ENCODE results near the gene TMPRSS4.
"Not testable (repeated sequence)": the region's sequence is repeated elsewhere in the genome, so short reads cannot be mapped to it uniquely, and the experiment has no call there.

The TMPRSS4 gene

DNA sequence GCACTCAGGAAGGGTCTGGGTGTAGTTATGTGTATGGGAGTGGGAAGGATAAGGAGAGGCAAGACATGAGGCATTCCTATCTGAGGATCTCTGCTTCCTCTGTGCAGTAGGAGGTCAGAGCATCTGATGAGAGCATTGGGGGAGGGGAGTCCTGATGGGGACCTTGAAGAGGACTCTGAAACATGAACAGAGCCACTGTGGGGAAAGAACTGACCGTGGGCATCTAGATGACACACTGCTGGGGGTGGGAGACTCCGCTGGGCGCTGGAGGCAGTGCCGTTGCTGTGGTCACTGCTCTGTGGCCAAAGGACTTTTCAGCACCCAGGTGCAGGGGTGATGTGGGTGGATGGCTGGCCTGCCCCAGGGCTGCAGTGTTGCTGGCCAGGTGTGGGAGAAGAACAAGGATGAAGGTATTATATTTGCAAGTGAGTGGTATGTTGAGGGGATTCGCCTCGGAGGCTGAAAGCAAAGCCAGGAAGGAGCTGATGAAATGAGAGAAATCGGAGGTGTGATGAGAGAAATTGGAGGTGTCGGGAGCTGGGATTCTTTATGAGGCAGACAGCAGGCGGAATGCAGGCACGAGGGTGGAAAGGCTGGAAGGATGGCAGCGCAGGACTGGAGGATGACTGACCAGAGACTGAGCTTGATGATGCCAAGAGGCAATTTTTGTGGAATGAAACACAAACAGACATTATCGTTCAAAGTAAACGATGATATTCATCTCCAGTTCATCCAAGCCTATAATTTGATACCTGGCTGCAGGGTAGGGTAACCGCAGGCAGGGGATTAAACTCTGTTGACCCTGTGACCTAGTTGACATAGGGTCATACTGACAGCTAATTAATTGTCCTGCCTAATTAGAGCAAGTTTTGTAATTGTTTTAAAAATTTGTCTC lies 19.4 kb upstream of the TMPRSS4 start:
- H3K27ac ChIP-seq = no peak overlapping the region
- no peak for TF ChIP-seq ZFX (IDR thresholded peaks at IDR 0.05)
- TF ChIP-seq, protein P1, sequence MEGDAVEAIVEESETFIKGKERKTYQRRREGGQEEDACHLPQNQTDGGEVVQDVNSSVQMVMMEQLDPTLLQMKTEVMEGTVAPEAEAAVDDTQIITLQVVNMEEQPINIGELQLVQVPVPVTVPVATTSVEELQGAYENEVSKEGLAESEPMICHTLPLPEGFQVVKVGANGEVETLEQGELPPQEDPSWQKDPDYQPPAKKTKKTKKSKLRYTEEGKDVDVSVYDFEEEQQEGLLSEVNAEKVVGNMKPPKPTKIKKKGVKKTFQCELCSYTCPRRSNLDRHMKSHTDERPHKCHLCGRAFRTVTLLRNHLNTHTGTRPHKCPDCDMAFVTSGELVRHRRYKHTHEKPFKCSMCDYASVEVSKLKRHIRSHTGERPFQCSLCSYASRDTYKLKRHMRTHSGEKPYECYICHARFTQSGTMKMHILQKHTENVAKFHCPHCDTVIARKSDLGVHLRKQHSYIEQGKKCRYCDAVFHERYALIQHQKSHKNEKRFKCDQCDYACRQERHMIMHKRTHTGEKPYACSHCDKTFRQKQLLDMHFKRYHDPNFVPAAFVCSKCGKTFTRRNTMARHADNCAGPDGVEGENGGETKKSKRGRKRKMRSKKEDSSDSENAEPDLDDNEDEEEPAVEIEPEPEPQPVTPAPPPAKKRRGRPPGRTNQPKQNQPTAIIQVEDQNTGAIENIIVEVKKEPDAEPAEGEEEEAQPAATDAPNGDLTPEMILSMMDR (conservative IDR thresholded peaks at IDR 0.05) = no peak

DNA sequence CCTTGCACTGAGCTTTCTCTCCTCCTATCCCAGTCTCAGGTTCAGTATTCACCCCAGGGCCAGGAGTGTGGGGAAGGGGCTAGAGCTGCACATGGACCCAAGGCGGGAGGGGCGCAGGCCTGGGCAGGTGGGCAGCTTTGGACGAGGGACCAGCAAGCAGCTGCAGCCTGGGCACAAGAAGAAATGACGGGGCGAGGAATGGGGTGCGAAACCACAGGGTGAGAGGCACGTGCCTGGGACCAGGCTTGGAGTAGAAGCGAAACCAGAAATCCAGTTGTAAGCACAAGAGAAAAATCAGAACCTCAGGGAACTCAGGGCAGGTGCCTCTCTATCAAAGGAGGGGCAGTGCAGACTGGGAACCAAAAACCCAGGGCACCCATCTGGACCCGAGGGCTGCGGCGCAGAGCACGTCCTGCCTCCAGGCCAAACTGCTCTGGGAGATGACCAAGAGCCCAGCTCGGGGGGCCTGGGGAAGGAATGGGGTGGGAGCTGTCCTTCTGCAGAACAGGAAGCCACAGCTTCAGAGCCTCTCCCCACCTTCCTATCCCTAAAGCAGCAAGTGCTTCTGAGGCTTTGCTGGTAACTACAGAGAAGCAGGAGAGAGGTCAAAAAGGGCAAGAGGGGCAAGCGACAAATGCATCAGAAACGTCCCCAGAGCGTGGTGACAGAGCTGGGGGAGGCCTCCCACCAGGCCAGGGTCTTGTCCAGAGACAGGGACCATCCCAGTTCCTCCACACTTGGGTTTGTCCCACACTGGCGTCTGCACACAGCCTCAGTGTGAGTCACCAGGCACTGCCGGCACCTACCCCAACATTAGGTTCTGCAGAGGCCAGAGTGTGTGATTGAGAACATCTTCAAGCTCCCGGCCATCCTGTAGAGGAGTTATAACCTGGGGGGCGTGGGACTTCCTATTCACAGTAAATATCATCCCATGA lies 18.3 kb upstream of the TMPRSS4 start:
- no peak for TF ChIP-seq ZFX (IDR thresholded peaks at IDR 0.05)
- TF ChIP-seq, protein P1 (conservative IDR thresholded peaks at IDR 0.05) = no peak
- no peak overlapping the region for H3K27ac ChIP-seq

DNA sequence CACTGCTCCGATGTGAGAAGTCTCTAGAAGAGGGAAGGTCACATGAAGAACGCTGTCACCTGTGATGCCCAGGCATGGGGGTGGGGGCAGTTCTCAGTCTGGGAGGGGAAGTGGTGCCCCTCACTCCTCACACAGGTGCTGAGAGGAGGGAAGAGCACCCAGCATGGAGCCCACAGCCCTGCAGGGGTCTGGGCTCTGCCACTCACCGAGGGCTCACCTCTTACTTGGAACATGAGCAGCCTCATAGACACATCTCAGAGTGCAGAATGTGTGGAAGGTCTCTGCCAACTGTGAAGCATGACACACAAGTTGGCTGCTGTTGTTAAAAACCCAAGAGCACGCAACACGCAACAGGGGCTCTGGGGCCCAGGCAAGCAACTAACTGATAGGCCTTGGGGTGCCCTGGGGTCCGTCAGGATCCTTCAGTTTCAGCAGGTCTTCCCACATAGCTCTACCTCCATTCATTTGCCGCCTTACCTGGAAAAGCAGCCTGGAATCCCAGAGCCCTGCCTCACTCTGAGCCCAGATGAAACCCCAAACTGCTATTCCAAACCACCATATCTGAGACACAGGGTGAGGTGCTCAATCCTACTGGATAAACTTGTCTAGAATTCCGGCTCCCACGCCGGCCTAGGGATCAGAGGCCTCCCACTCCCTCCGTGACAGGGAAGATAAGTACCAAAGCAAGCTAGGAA lies 17.5 kb upstream of the TMPRSS4 start:
- TF ChIP-seq, protein P1 (conservative IDR thresholded peaks at IDR 0.05) = no peak
- no peak for TF ChIP-seq ZFX (IDR thresholded peaks at IDR 0.05)
- no peak overlapping the region for H3K27ac ChIP-seq

DNA sequence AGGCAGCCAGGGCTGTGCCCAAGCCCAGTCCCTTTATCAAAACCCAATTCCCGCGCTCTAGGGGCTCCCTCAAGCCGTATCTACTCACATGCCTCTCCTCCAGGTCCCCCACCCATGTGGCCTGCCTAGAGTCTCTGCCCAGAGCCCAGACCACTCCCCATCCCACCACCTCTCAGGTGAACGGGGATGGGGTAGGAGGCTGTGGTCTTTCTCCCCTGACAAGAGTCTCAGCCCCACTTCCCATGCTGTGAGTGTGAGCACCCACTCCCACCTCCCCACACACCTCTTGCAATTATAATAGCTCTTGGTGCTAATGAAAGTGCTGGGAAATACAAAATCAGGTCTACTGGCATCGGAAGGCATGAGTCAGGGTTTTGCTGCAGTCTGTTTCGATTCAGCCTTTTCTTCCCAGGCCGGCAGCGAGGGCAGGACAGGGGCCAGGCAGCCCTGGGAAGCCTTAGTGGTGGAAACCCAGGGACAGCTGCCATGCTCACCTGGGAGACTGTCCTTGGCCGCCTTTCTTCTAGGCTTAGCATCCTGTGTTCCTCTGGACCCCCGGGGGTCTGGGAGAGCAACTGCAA lies 16.7 kb upstream of the TMPRSS4 start:
- TF ChIP-seq, protein P1 (conservative IDR thresholded peaks at IDR 0.05) = no peak
- no peak for TF ChIP-seq ZFX (IDR thresholded peaks at IDR 0.05)

DNA sequence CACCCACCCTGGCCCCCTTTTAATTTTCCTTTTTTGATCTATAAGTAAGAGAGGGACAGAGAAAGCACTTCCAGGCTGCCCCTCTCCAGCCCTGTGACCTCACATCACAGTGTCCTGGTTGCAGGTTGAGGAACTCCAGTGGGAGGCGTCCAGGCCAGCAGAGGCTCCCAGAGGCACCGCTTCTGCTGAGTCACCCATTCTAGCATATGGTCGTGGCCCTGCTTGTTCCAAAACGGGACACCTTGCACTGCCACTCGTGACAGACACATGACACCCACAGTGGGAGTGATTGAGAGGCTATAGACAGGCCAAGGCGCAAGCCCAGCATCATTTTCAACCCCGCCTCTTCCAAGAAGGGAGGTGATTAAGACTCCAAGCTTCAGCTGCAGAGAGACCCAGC lies 16.0 kb upstream of the TMPRSS4 start:
- H3K27ac ChIP-seq = no peak overlapping the region
- TF ChIP-seq, protein P1 (conservative IDR thresholded peaks at IDR 0.05) = no peak
- no peak for TF ChIP-seq ZFX (IDR thresholded peaks at IDR 0.05)

More for the DNA sequence above, 16.7 kb upstream of the TMPRSS4 start:
- no peak overlapping the region for H3K27ac ChIP-seq

DNA sequence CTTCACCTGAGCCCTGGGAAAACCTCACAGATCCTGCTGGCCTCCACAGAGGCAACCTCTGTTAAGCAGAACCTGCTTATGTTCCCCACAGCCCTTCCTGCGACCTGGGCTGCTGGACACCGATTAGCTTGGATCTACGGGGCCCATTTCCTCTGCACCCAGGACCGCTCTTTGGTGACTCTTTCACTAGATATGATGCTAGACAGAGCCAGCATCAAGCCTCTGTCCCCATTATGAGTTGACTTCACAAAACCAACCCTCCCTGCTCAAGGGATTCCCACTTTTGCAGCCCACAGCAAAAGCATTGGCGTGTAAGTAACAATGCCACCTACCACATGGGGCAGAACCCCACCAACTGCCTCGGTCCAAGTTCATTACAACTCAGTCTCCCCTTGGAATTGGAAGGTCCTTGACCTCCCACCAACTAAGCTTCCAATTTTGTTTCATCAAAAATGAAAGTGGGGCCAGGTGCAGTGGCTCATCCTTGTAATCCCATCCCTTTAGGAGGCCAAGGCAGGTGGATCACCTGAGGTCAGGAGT lies 15.2 kb upstream of the TMPRSS4 start:
- TF ChIP-seq, protein P1 (conservative IDR thresholded peaks at IDR 0.05) = no peak
- no peak for TF ChIP-seq ZFX (IDR thresholded peaks at IDR 0.05)
- no peak overlapping the region for H3K27ac ChIP-seq

DNA sequence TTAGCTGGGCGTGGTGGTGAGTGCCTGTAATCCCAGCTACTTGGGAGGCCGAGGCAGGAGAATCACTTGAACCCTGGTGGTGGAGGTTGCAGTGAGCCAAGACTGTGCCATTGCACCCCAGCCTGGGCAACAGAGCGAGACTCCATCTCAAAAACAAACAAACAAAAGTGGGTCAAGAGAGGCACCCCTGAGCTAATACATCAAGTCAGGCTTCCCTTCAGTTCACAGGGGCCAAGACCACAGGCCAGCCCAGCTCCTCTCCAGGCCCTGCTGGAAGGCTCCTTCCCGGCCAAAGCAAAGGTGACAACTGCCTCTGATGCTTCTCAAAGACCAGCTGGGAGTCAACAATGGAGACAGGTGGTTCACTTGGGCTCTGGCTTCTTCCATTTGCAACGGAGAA lies 14.7 kb upstream of the TMPRSS4 start:
- H3K27ac ChIP-seq = not testable (repeated sequence)

DNA sequence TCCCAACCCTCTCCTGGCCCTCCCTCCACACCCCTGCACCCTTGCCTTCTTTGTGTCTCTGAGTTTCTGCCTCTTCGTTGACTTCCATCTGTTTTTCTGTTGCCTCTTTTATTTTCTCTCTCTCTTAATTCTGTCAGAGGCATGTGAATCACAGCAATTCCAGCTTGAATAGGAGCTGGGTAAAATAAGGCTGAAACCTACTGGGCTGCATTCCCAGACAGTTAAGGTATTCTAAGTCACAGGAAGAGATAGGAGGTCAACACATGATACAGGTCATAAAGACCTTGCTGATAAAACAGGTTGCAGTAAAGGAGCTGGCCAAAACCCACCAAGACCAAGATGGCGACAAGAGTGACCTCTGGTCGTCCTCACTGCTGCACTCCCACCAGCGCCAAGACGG lies 14.2 kb upstream of the TMPRSS4 start:
- H3K27ac ChIP-seq = not testable (repeated sequence)

Measured in C4-2B (cell line).